CD1c-positive myeloid dendritic cell (primary cell): ENCODE data around the gene MAP3K12.

Experiments
- DNase-seq: peaks from one replicate; pipeline ENCODE4 v3.0.0-alpha.2; 2016; ENCODE audit errors: extremely low spot score

Gene MAP3K12

GRCh38 chr12:53507603-53507885, 8.3 kb upstream of the MAP3K12 start:
- no peak for DNase-seq

GRCh38 chr12:53506881-53507602, 7.8 kb upstream of the MAP3K12 start, which contains the start of gene NPFF:
TSS of gene NPFF (minus strand) at chr12:53507484. CDS start at chr12:53507474, 10 bp downstream.
- DNase-seq = no peak

GRCh38 chr12:53506450-53506785, 7.2 kb upstream of the MAP3K12 start:
- DNase-seq = no peak

GRCh38 chr12:53505555-53506449, 6.5 kb upstream of the MAP3K12 start:
- DNase-seq = no peak

- peak; percentile 35 for DNase-seq
Observed at GRCh38 chr12:53505086-53505485, 5.8 kb upstream of the MAP3K12 start.

GRCh38 chr12:53504004-53504920, 5.0 kb upstream of the MAP3K12 start:
- DNase-seq = no peak

GRCh38 chr12:53502983-53503728, 3.9 kb upstream of the MAP3K12 start:
- no peak for DNase-seq

GRCh38 chr12:53502331-53502730, 3.1 kb upstream of the MAP3K12 start:
- DNase-seq = no peak

GRCh38 chr12:53501615-53502181, 2.4 kb upstream of the MAP3K12 start:
- DNase-seq = no peak

- DNase-seq = peak; percentile 99
Observed at GRCh38 chr12:53500776-53501614, 1.7 kb upstream of the MAP3K12 start, which contains the start of gene TARBP2. TSS of gene TARBP2 (plus strand) at chr12:53501283. CDS start at chr12:53501409, 126 bp downstream.

GRCh38 chr12:53500142-53500775, 1.0 kb upstream of the MAP3K12 start:
- DNase-seq = peak; percentile 78

- no peak for DNase-seq
Observed at GRCh38 chr12:53498235-53498630, 1.0 kb downstream of the MAP3K12 start.

GRCh38 chr12:53497461-53497860, 1.8 kb downstream of the MAP3K12 start:
- DNase-seq = no peak

- DNase-seq = no peak
Observed at GRCh38 chr12:53496752-53497032, 2.6 kb downstream of the MAP3K12 start.

GRCh38 chr12:53495903-53496751, 3.1 kb downstream of the MAP3K12 start:
- peak; percentile 37 for DNase-seq

GRCh38 chr12:53493610-53494391, 5.5 kb downstream of the MAP3K12 start:
- no peak for DNase-seq

- DNase-seq = peak; percentile 89
Observed at GRCh38 chr12:53492830-53493609, 6.2 kb downstream of the MAP3K12 start.
